Upper lobe of right lung (tissue), 1 donor: ENCODE data around the gene TM4SF20. TPM values are rescaled to one million over a fixed set of nuclear protein-coding genes. Genes with fewer than 3 reads are reported as not detected.

Experiments
- ATAC-seq: fragments of 200-7000 bp; cut with Tn5 transposase; one replicate; pipeline ENCODE4 v1.9.1; 2020; ENCODE audit warnings: mild to moderate bottlenecking, moderate library complexity
- DNase-seq: peaks from one replicate; pipeline ENCODE4 v3.0.0-alpha.2; 2020
- H3K27ac ChIP-seq: fragments of 200-600 bp; one replicate; pipeline ENCODE4 v1.8.0; 2022
- H3K27me3 ChIP-seq: fragments of 200-600 bp; one replicate; pipeline ENCODE4 v1.8.0; 2022; ENCODE audit warnings: mild to moderate bottlenecking
- H3K36me3 ChIP-seq: fragments of 200-600 bp; one replicate; pipeline ENCODE4 v1.8.0; 2022
- H3K4me1 ChIP-seq: fragments of 200-600 bp; one replicate; pipeline ENCODE4 v1.8.0; 2022
- H3K4me3 ChIP-seq: fragments of 200-600 bp; one replicate; pipeline ENCODE4 v1.8.0; 2022; ENCODE audit warnings: mild to moderate bottlenecking
- H3K9me3 ChIP-seq: fragments of 200-600 bp; one replicate; pipeline ENCODE4 v1.8.0; 2022
- CTCF ChIP-seq: fragments of 200-600 bp; IDR thresholded peaks from one replicate; pipeline ENCODE4 v1.8.0; 2022; ENCODE audit warnings: antibody characterized with exemption
- intact Hi-C: fragments of 100-400 bp; cut with DNase I; formaldehyde crosslinking; loops from one replicate; pipeline ENCODE4 v1.11.0; 2022
- total RNA-seq: library from RNA; stranded (reverse); fragmentation: NEBNext Ultra II Directional; extraction: Animal tissue kit (Norgen Biotek cat#: 25700); gene quantifications from one replicate; pipeline ENCODE4 v1.2.1, GENCODE V29; 2021
- donor health status: DM: no; HTN: yes; CAD: no; lungs with severe emphysema.

TM4SF20 gene
- total RNA-seq, 1 donor from 2014 or later, result not detected

DNA sequence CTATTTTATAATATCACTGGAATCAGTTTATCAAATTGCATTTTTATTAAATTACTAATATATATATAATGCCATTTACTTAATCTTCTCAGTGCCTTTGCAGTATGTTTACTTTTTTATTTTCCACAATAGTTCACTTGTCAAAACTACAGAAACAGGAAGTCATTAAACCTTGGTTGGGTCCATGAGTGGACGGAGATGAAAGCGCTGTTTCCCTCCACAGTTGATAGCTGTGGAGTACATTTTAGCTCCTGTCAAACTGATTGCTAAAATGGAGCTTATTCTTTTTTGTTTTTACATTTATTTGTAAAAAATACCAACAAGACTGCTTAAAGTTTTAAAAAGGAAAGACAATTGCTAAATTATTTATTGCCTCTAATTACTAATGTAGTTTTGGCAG lies 34.9 kb downstream of the TM4SF20 start:
- no peaks in the 10 kb centered on the region for H3K27me3 ChIP-seq
- peaks cover 46% of the 10 kb centered on the region for H3K36me3 ChIP-seq
- ATAC-seq (no peak), DNase-seq (no peak)
- H3K4me1 ChIP-seq, result no peaks in the 10 kb centered on the region
- no peak overlapping the region for H3K27ac ChIP-seq
- no peak overlapping the region for H3K4me3 ChIP-seq
- no peaks in the 10 kb centered on the region for H3K9me3 ChIP-seq
- no peak for TF ChIP-seq CTCF
- intact Hi-C loops, result no loop called here

- Histone ChIP-seq H3K27me3 (no peaks in the 10 kb centered on the region), H3K4me3 (no peak overlapping the region), H3K27ac (no peak overlapping the region), H3K36me3 (peaks cover 39% of the 10 kb centered on the region), H3K4me1 (no peaks in the 10 kb centered on the region), H3K9me3 (no peaks in the 10 kb centered on the region)
- DNase-seq (no peak), ATAC-seq (no peak)
- intact Hi-C loops, result no loop called here
- TF ChIP-seq CTCF, result no peak
Measured at GRCh38 chr2:227341553-227341952, 37.6 kb downstream of the TM4SF20 start.

- no peak overlapping the region for H3K4me3 ChIP-seq
- intact Hi-C loops, result no loop called here
- H3K27me3 ChIP-seq, result no peaks in the 10 kb centered on the region
- no peak overlapping the region for H3K27ac ChIP-seq
- H3K36me3 ChIP-seq, result peaks cover 29% of the 10 kb centered on the region
- H3K9me3 ChIP-seq, result no peaks in the 10 kb centered on the region
- DNase-seq (no peak), ATAC-seq (no peak)
- TF ChIP-seq CTCF, result no peak
- no peaks in the 10 kb centered on the region for H3K4me1 ChIP-seq
Measured at GRCh38 chr2:227340106-227340505, 39.0 kb downstream of the TM4SF20 start.

- H3K4me3 ChIP-seq, result no peak overlapping the region
Measured at GRCh38 chr2:227339098-227339599, 40.0 kb downstream of the TM4SF20 start.

GRCh38 chr2:227337442-227337841 lies 41.7 kb downstream of the TM4SF20 start:
- ATAC-seq (no peak), DNase-seq (no peak)
- Histone ChIP-seq H3K27ac (no peak overlapping the region), H3K4me3 (no peak overlapping the region), H3K9me3 (no peaks in the 10 kb centered on the region), H3K27me3 (no peaks in the 10 kb centered on the region), H3K4me1 (no peaks in the 10 kb centered on the region), H3K36me3 (peaks cover 35% of the 10 kb centered on the region)
- TF ChIP-seq CTCF, result no peak
- intact Hi-C loops, result no loop called here

More at GRCh38 chr2:227339098-227339599, 40.0 kb downstream of the TM4SF20 start:
- DNase-seq, result no peak
- intact Hi-C loops, result no loop called here
- Histone ChIP-seq H3K36me3 (peaks cover 33% of the 10 kb centered on the region), H3K27ac (no peak overlapping the region), H3K9me3 (no peaks in the 10 kb centered on the region), H3K4me1 (no peaks in the 10 kb centered on the region), H3K27me3 (no peaks in the 10 kb centered on the region)
- no peak for ATAC-seq
- TF ChIP-seq CTCF, result no peak

- Histone ChIP-seq H3K4me1 (no peaks in the 10 kb centered on the region), H3K27ac (no peak overlapping the region), H3K9me3 (no peaks in the 10 kb centered on the region), H3K27me3 (no peaks in the 10 kb centered on the region), H3K36me3 (peaks cover 40% of the 10 kb centered on the region), H3K4me3 (no peak overlapping the region)
- ATAC-seq (peak; percentile 40), DNase-seq (no peak)
- intact Hi-C loops, result no loop called here
- TF ChIP-seq CTCF, result no peak
Measured at GRCh38 chr2:227335713-227336112, 43.4 kb downstream of the TM4SF20 start.
